Stimulated activated CD4-positive, alpha-beta T cell treated with anti-CD3 and anti-CD28 coated beads, Interleukin-15, amount 100 ng/mL, for 1 hour (primary cell): ENCODE measurements around the gene EPN2.

Source experiments
- DNase-seq, 2 donors: peaks; one replicate each; pipeline ENCODE4 v3.0.0-alpha.2; 2020; ENCODE audit warnings: low read depth in 1 of 2, low spot score in 1 of 2

EPN2 gene

GRCh38 chr17:19309701-19310100, 72.5 kb downstream of the EPN2 start:
- no peak for DNase-seq

DNA sequence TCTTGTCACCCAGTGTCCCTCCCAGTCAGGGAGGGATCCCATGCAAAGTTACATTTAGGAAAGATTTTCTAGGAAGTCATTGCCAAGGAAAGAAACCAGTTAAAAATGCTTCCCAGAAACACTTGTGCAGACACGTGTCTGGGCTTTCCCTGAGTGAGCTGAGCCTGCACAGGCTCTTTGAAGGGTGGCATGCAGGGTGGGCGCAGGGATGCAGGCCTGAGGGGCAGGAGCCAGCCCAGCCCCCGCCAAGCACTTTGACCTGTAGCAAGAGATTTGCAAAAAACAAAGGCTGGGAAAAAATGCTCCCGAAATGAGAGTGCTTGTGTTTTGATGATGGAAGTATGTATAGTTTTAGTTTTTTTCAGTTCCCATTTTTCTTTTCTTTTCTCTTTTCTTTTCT, 73.0 kb downstream of the EPN2 start:
- no peak for DNase-seq

DNA sequence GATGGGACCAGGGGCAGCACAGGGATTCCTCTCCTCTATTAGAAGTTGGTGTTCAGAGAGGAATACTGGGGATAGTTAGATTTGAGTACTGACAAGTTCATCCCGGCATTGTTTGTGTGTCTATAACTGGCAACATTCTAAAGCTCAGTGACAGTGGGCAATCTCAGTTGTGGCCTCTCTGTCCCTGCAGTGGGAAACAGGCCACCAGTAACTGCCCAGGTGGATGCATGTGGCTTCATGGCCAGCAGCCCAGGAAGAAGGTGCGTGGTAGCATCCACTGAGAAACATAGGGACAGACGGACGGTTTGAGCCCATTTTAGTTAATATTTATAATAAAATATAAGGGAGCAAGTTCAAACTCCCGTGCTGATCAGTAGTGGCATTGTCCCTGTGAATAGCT, 73.8 kb downstream of the EPN2 start:
- no peak for DNase-seq

GRCh38 chr17:19311421-19312215, 74.5 kb downstream of the EPN2 start:
- DNase-seq: no peak

DNA sequence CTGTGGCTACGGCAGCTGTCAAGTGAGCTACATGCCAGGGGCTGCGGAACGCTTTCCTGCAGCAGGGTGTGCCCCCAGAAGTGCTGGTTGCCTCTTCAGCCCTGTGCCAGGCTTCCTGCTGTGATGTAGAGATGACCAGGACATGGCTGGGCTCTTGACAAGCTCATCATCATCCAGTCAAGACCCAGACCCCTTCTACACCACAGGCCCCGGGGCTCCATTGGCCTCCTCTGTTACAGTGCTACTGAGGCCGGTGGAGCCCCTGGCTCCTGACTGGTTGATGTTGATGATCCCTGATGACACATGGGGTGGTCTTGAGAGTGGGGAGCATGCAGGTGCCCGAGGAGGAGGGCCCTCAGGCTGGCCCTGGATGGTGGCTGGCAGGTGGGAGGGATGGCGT, 75.2 kb downstream of the EPN2 start:
- DNase-seq: no peak

DNA sequence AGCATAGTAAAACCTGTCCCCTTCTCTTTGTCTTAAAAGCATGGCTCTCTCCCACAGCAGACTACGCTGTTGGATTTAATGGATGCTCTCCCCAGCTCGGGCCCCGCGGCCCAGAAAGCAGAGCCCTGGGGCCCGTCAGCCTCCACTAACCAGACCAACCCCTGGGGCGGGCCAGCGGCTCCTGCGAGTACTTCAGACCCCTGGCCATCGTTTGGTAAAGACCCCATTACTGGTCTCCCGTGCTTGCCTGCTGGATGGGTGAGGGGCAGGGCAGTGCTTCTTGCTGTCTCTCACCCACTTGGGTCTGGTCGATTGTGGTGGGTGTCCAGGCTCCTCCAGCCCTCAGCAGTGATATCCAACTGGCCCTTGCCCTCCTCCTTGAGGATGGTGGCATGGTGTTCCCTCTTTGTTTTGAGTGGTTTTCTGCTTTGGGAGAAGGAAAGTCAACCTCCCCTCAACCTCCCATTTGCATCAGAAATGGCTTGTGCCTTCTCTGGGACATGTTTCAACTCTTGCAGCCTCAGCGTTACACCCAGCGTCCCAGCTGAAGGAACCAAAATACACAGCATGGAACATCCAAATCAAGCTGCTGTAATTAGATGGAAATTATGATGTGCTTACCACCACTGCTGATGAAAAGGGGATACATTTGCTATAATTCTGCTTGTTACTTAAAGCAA, 76.0 kb downstream of the EPN2 start:
- DNase-seq: no peak

- DNase-seq: no peak
Observed at GRCh38 chr17:19313746-19314651, 76.8 kb downstream of the EPN2 start.

GRCh38 chr17:19315104-19315503, 77.9 kb downstream of the EPN2 start:
- DNase-seq: no peak

- no peak for DNase-seq
Observed at GRCh38 chr17:19316761-19317358, 79.7 kb downstream of the EPN2 start.

- DNase-seq: no peak
Observed at GRCh38 chr17:19317359-19318095, 80.4 kb downstream of the EPN2 start.

DNA sequence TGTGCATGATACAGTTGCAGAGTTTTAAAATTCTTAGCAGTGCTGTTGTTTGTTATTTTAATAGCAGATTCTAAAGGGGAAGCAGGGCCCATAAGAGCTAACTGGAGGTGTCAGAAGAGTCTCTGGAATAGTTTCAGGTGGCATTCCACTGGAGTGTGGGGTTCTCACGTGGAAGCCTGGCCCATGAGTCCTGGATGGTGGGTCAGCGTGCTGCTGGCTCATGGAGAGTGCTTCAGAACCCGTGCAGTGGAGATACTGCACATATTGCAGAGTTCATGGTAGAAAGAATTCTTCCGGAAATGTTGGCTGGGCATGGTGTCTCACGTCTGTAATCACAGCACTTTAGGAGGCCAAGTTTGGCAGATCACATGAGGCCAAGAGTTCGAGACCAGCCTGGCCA, 81.4 kb downstream of the EPN2 start:
- DNase-seq: no peak

- DNase-seq: no peak
Observed at GRCh38 chr17:19319771-19320505, 82.8 kb downstream of the EPN2 start.

DNA sequence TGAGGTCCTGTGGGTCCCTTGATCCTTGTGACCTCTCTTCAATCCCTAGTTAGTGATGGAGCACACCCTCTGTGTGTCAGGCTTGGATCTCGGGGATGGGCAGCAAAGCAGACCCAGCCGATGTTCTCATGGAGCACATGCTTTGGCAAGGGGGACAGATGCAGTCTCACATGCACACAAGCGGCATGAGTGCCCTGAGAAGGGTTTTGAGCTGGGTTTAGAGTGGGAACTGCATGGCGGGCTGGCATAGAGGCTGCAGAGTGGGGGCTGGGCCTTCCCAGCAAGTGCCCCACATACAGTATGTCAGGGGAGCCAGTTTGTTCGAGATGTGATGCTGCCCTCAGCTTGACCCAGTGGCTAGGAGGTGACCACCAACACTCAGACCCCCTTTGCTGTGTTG, 83.7 kb downstream of the EPN2 start:
- no peak for DNase-seq

DNA sequence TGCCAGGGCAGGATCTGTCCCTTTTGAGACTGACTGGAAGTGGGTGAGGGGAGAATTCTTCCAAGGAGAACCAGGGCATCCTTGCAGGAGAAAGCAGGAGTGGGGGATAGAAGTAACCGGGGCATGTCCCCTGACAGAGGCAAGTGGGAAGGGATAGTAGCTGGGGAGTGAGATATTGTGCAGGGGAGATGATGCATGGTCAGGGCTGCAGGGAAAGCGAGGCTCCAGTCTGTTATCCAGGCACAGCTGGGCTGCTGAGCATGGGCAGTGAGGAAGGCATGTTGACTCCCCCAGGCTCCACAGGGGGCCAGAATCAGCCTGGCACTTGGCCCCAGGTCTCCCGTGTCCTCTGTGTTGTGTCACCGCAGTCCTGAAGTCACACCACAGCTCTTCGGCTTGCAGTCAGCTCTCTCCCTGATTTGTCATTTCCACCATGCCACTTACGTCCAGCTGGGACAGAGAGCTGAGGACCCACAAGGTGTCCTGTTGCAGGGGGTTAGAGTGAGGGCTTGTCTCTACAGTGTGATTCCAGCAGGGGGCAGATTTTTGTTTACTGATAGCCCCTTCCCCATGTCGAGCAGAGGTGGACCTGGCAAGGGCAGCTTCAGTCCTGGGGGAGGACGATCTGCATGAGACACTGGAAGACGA, 84.4 kb downstream of the EPN2 start:
- DNase-seq: no peak

- no peak for DNase-seq
Observed at GRCh38 chr17:19322129-19322505, 85.0 kb downstream of the EPN2 start.

DNA sequence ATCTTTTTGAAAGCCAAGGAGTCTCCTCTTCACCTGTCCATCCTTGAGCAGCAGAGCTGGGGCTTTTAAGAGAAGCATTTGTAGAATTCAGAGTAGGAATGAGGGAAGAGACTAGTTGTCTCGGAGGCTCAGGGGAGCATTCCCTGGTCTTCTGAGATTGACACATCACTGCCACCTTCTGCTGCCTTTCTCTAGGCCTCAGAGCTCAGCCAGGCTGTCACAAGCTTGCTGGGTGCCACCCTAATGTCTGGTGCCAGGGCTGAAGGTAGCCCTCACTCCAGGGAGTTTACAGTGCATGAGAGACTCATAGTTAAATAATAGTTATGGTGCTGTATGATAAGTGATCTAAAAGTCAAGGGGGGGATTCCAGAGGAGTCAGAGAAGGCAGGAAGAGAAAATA, 85.7 kb downstream of the EPN2 start:
- DNase-seq: no peak

DNA sequence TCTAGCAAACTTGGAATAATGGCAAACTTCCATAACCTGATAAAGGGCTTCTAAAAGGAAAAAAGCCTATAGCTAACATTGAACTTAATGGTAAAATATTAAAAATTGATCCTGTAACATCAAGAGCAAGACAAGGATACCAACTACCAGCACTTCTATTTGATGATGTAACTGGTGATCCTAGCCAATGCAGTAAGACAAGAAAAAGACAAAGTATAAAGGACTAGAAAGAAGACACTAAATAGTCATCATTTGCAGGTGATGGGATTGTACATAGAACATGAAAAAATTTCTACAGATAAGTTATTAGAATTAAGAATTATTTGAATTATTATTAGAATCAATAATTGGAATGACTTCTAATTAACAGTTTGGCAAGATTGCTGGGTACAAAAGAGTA, 88.4 kb downstream of the EPN2 start:
- no peak for DNase-seq

DNA sequence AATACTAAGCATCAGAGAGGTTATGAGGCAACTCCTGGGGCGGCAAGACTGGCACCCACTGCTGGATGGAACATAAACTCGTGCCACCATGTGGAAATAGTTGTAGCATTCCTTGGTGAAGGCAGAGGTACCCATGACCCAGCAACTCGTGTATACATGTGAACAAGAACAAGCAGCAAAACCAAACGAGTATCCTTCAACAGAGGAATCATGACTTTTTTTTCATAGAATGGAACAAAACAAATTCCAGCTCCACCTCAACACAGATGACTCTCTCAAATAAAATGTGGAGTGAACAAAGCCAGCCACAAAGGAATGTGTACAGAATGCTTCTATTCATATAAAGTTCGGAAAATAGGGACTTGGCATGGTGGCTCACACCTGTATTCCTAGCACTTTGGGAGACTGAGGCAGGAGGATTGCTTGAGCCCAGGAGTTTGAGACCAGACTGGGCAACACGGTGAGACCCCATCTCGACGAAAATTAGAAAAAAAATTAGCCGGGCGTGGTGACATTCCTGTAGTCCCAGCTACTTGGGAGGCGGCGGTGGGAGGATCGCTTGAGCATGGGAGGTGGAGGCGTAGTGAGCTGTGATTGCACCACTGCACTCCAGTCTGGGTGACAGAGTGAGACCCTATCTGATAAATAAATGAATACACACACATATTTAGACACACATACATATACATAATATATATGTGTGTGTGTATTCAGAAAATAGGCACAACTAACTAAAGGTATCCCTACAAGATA, 90.0 kb downstream of the EPN2 start:
- no peak for DNase-seq
